K562 (cell line): ENCODE results near the gene LYRM7. TPM values are rescaled to one million over a fixed set of nuclear protein-coding genes. Genes with fewer than 3 reads are reported as not detected.

Source experiments
- ARID1B ChIP-seq: fragments of 450-650 bp; IDR thresholded peaks from 2 replicates; pipeline ENCODE4 v1.6.1; 2016; ENCODE audit warnings: antibody characterized with exemption, mild to moderate bottlenecking, inconsistent platforms
- ESRRB ChIP-seq: fragments of 250-450 bp; sonication (Bioruptor Pico); IDR thresholded peaks from 2 replicates; pipeline ENCODE4 v1.5.0; 2020; ENCODE audit warnings: mild to moderate bottlenecking, moderate library complexity, borderline replicate concordance
- GABPB2 ChIP-seq: fragments of 250-450 bp; sonication (Bioruptor Pico); conservative IDR thresholded peaks from 2 replicates; pipeline ENCODE4 v1.5.1; 2021; ENCODE audit warnings: mild to moderate bottlenecking
- HDAC3 ChIP-seq: fragments of 450-650 bp; IDR thresholded peaks from 2 replicates; pipeline ENCODE4 v1.6.1; 2018; ENCODE audit warnings: borderline replicate concordance, mild to moderate bottlenecking, moderate library complexity; ENCODE audit not compliant: partially characterized antibody
- KLF6 ChIP-seq: fragments of 250-450 bp; sonication (Bioruptor Pico); IDR thresholded peaks from 2 replicates; pipeline ENCODE4 v1.4.0; 2020; ENCODE audit warnings: mild to moderate bottlenecking, moderate library complexity, borderline replicate concordance
- MEF2A ChIP-seq: IDR thresholded peaks from 2 replicates; pipeline ENCODE4 v1.6.1; 2011; ENCODE audit warnings: low read depth, mild to moderate bottlenecking, low read length, moderate library complexity; ENCODE audit not compliant: control insufficient read depth
- MTF1 ChIP-seq: fragments of 250-450 bp; sonication (Bioruptor Pico); IDR thresholded peaks from 2 replicates; pipeline ENCODE4 v1.9.0; 2021; ENCODE audit warnings: moderate library complexity, mild to moderate bottlenecking, inconsistent platforms, borderline replicate concordance
- ZNF57 ChIP-seq: fragments of 450-650 bp; formaldehyde crosslinking; IDR thresholded peaks from 2 replicates; pipeline ENCODE4 v1.4.0; 2020; ENCODE audit warnings: mild to moderate bottlenecking, moderate library complexity
- polyA plus RNA-seq, 8 experiments: library from polyadenylated mRNA; depleted of rRNA in 4 of 8; stranded (reverse) in 5 of 8; unstranded in 3 of 8; fragments of >200 nt; fragmentation: Nextera tagmentation in 2 of 8; fragmentation: Illumina TruSeq in 1 of 8; extraction: Ambion mirVana in 2 of 8; extraction: Trizol in 1 of 8; gene quantifications; 2 replicates each; pipeline versions ENCODE4 v1.2.1 to v1.2.3, GENCODE V29; 2011 to 2014; ENCODE audit warnings: inconsistent platforms in 1 of 8, missing spikeins in 1 of 8
- total RNA-seq, 7 experiments: library from RNA; depleted of rRNA in 6 of 7; stranded (reverse); fragments of >200 nt in 6 of 7; fragmentation: Illumina TruSeq in 2 of 7; extraction: Trizol in 2 of 7; gene quantifications; 2 replicates each; pipeline versions ENCODE4 v1.2.1 to v1.2.3, GENCODE V29; 2011 to 2021; ENCODE audit warnings: low replicate concordance in 1 of 7
- TF ChIP-seq, protein P1 (sequence below): fragments of 450-650 bp; IDR thresholded peaks from 2 replicates; pipeline ENCODE4 v1.6.1; 2017; ENCODE audit warnings: antibody characterized with exemption, mild to moderate bottlenecking
- TF ChIP-seq, protein P2 (sequence below): sonication (generic); formaldehyde crosslinking; IDR thresholded peaks from 2 replicates; pipeline ENCODE4 v1.8.0; 2023; ENCODE audit warnings: mild to moderate bottlenecking, missing genetic modification reagents

The LYRM7 gene
- total and polyA plus RNA-seq, 9 of the 15 experiments (the other 6 are each of a cell fraction or from before 2014, with no cell fraction given), result 16.2 to 70.1 (median 33.3) TPM

DNA sequence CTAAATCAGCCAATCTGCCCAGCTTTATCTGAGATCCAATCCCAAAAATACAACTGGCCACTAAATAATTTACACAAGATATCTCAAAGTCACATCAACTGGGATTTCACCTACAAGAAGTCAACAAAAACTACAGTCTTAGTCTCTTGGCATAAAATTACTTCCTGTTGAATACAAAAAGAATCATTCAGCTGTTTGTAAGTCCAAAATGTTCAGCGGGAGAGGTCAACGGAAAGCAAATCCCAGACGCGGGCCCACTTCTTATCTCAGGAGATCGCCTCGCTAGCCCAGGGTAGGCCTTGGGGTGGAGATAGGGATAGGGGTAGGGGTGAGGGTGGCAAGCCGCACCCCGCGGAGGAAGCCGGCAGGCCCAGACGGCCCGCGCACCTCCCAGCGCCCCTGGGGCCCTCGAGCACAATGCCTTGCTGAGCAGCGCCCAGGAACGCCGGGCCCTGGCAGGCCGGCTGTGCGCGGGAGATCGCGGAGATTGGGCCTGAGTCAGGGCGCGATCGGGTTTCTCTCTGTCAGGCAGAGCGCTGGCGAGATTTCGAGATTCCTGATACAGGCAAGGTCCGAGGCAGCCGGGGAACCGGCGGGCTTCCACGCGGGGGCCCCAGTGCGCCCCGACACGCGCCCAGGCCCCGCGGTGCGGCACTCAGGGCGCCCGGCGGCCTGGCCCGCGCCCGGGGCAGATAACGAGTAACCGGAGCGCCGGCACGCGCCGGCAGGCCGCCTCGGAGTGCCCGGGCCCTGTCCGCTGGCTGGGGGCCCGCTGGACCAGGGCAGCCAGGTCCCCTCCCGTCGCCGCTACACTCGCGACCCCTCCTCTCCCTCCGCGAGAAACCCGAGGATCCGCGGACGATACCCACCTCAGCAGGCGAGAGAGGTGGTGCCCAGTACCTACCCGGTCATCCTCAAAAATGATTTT is 6.3 kb upstream of the LYRM7 start (continued):
- TF ChIP-seq, protein P1, sequence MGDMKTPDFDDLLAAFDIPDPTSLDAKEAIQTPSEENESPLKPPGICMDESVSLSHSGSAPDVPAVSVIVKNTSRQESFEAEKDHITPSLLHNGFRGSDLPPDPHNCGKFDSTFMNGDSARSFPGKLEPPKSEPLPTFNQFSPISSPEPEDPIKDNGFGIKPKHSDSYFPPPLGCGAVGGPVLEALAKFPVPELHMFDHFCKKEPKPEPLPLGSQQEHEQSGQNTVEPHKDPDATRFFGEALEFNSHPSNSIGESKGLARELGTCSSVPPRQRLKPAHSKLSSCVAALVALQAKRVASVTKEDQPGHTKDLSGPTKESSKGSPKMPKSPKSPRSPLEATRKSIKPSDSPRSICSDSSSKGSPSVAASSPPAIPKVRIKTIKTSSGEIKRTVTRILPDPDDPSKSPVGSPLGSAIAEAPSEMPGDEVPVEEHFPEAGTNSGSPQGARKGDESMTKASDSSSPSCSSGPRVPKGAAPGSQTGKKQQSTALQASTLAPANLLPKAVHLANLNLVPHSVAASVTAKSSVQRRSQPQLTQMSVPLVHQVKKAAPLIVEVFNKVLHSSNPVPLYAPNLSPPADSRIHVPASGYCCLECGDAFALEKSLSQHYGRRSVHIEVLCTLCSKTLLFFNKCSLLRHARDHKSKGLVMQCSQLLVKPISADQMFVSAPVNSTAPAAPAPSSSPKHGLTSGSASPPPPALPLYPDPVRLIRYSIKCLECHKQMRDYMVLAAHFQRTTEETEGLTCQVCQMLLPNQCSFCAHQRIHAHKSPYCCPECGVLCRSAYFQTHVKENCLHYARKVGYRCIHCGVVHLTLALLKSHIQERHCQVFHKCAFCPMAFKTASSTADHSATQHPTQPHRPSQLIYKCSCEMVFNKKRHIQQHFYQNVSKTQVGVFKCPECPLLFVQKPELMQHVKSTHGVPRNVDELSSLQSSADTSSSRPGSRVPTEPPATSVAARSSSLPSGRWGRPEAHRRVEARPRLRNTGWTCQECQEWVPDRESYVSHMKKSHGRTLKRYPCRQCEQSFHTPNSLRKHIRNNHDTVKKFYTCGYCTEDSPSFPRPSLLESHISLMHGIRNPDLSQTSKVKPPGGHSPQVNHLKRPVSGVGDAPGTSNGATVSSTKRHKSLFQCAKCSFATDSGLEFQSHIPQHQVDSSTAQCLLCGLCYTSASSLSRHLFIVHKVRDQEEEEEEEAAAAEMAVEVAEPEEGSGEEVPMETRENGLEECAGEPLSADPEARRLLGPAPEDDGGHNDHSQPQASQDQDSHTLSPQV, result peak; percentile 84
- TF ChIP-seq HDAC3, result no peak
- no peak for TF ChIP-seq MTF1 (CRISPR knock-in tag)
- peak; percentile 62; the same call in 1 of the 2 replicates for TF ChIP-seq KLF6
- no peak for TF ChIP-seq MEF2A
- peak; percentile 56; the same call in 1 of the 2 replicates for TF ChIP-seq ZNF57 (CRISPR knock-in tag)
- TF ChIP-seq GABPB2 (CRISPR knock-in tag), result no peak
- TF ChIP-seq ESRRB, result no peak
- peak; percentile 57 for TF ChIP-seq ARID1B
- TF ChIP-seq, protein P2, sequence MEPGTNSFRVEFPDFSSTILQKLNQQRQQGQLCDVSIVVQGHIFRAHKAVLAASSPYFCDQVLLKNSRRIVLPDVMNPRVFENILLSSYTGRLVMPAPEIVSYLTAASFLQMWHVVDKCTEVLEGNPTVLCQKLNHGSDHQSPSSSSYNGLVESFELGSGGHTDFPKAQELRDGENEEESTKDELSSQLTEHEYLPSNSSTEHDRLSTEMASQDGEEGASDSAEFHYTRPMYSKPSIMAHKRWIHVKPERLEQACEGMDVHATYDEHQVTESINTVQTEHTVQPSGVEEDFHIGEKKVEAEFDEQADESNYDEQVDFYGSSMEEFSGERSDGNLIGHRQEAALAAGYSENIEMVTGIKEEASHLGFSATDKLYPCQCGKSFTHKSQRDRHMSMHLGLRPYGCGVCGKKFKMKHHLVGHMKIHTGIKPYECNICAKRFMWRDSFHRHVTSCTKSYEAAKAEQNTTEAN (CRISPR knock-in tag), result peak; percentile 70; the same call in 1 of the 2 replicates
